ENCODE data around the gene SLC25A21. TPM values are rescaled to one million over a fixed set of nuclear protein-coding genes. Genes with fewer than 3 reads are reported as not detected.

SLC25A21 gene
- total and polyA plus RNA-seq, 8 donors: 0.40 to 5.4 (median 1.3) TPM; not detected in 2

DNA sequence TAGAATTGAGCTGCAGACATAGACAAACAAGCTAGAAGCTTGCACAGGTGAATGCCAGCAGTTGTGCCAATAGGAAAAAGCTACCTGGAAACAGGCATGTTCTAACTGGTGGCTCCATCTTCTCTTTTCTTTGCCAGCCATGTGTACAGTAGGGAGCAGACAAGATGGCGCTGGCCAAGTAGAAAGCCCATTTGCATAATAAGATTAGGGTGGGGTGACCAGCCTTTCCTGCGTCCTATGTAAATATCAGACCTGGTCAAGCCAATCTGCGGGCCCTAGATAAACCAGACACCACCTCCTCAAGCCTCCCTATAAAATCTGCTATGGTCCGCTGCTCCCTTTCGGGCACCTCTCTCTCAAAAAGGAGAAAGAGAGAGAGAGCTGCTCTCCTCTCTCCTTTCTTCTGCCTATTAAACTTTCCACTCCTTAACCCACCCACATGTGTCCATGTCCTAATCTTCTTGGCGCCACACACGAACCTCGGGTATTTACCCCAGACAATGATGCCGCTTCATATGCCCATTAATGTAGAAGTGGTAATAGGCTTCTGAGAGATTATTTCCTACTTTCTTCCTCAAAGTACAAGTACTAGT lies 201.0 kb downstream of the SLC25A21 start:
- Histone ChIP-seq H3K9me3 (no peaks in the 10 kb centered on the region), H3K4me3 (no peak overlapping the region), H3K27ac (no peak overlapping the region), H3K27me3 (no peaks in the 10 kb centered on the region), H3K4me1 (peaks cover 0 to 11% (median 5%) of the 10 kb centered on the region in 4 donors), H3K36me3 (no peaks in the 10 kb centered on the region)
- TF ChIP-seq POLR2AphosphoS5 (IDR thresholded peaks at IDR 0.05): no peak
- no peak for TF ChIP-seq POLR2A (IDR thresholded peaks at IDR 0.05)
- TF ChIP-seq CTCF (IDR thresholded peaks at IDR 0.05): no peak
- TF ChIP-seq EP300 (IDR thresholded peaks at IDR 0.05): no peak
- intact Hi-C loops (cut with DNase I; ENCODE audit: low total_unique reads): no loop called here
- WGBS, 5 donors: 85 to 92% (median 86%) methylated on average over 9 of the region's 9 CpGs
- DNase-seq: no peak

GRCh38 chr14:36967892-36968555 lies 204.4 kb downstream of the SLC25A21 start:
- intact Hi-C loops (cut with DNase I; ENCODE audit: low total_unique reads): no loop called here
- Histone ChIP-seq H3K4me1 (peaks cover 0 to 2% (median 0%) of the 10 kb centered on the region in 4 donors), H3K27ac (no peak overlapping the region), H3K9me3 (no peaks in the 10 kb centered on the region), H3K36me3 (no peaks in the 10 kb centered on the region), H3K27me3 (no peaks in the 10 kb centered on the region), H3K4me3 (no peak overlapping the region)
- DNase-seq: no peak
- TF ChIP-seq CTCF (IDR thresholded peaks at IDR 0.05): no peak
- no peak for TF ChIP-seq POLR2AphosphoS5 (IDR thresholded peaks at IDR 0.05)
- TF ChIP-seq POLR2A (IDR thresholded peaks at IDR 0.05): no peak
- TF ChIP-seq EP300 (IDR thresholded peaks at IDR 0.05): no peak
- WGBS, 5 donors: 41 to 57% (median 46%) methylated on average over 9 of the region's 9 CpGs

DNA sequence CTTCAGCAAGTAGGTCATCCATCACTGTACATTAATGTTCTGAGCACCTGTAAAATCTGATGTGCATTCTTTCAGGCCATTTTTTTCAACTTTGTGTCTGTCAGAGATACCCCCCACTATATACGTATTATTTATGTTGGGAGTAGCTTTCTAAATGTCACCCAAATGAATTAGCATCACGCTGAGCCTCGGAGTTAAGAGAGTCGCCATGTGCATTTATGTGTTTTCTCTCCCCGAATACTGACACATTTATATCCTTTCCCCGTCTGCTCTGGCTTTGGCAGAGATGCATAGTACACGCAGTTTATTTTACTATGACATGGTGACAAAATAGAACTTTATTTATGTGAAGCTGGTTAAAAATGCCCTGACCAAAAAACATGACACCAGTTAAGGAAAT lies 216.4 kb downstream of the SLC25A21 start:
- intact Hi-C loops (cut with DNase I; ENCODE audit: low total_unique reads): no loop called here
- Histone ChIP-seq H3K4me1 (no peaks in the 10 kb centered on the region), H3K27ac (no peak overlapping the region), H3K9me3 (no peaks in the 10 kb centered on the region), H3K4me3 (no peak overlapping the region), H3K36me3 (no peaks in the 10 kb centered on the region), H3K27me3 (no peaks in the 10 kb centered on the region)
- TF ChIP-seq POLR2AphosphoS5 (IDR thresholded peaks at IDR 0.05): no peak
- no peak for TF ChIP-seq CTCF (IDR thresholded peaks at IDR 0.05)
- TF ChIP-seq POLR2A (IDR thresholded peaks at IDR 0.05): no peak
- TF ChIP-seq EP300 (IDR thresholded peaks at IDR 0.05): no peak
- DNase-seq: no peak
- 76 to 86% (median 79%) methylated on average over 7 of the region's 7 CpGs for WGBS, 5 donors

GRCh38 chr14:36955376-36955775 lies 217.0 kb downstream of the SLC25A21 start:
- no peak for TF ChIP-seq POLR2AphosphoS5 (IDR thresholded peaks at IDR 0.05)
- TF ChIP-seq EP300 (IDR thresholded peaks at IDR 0.05): no peak
- TF ChIP-seq CTCF (IDR thresholded peaks at IDR 0.05): no peak
- TF ChIP-seq POLR2A (IDR thresholded peaks at IDR 0.05): no peak
- Histone ChIP-seq H3K36me3 (no peaks in the 10 kb centered on the region), H3K27me3 (no peaks in the 10 kb centered on the region), H3K27ac (no peak overlapping the region), H3K9me3 (no peaks in the 10 kb centered on the region), H3K4me1 (no peaks in the 10 kb centered on the region), H3K4me3 (no peak overlapping the region)
- intact Hi-C loops (cut with DNase I; ENCODE audit: low total_unique reads): no loop called here
- no peak for DNase-seq

Data from stomach (tissue), 9 donors.